IMR-90 (cell line): ENCODE measurements around the gene KMT2A. TPM values are rescaled to one million over a fixed set of nuclear protein-coding genes. Genes with fewer than 3 reads are reported as not detected.

Experiments
- ATAC-seq: fragments of 200-7000 bp; cut with Tn5 transposase; 2 replicates; pipeline ENCODE4 v1.9.1; 2020; ENCODE audit warnings: low read depth, mild to moderate bottlenecking, moderate library complexity
- BruUV-seq: library from RNA; stranded (reverse); fragments of 400-500 nt; replicated peaks from 2 replicates; lab custom pipeline; 2021; lab: Mats Ljungman, UMichigan
- CTCF ChIA-PET: fragments of 300-600 bp; formaldehyde crosslinking; extraction: SDS; loops from one replicate; lab custom pipeline; 2021; ENCODE audit warnings: antibody characterized with exemption; lab: Yijun Ruan, JAX
- POLR2A ChIA-PET: fragments of 300-600 bp; sonication (Branson Sonifier 250); formaldehyde crosslinking; loops from one replicate; lab custom pipeline; 2022; ENCODE audit warnings: antibody characterized with exemption; ENCODE audit not compliant: unreplicated experiment; lab: Charles Lee
- DNase-seq: peaks from one replicate; pipeline ENCODE4 v3.0.0; 2013
- H2AFZ ChIP-seq: replicated peaks from 2 replicates; pipeline ENCODE3; 2013; ENCODE audit warnings: low read length, mild to moderate bottlenecking; ENCODE audit not compliant: poor library complexity
- H2AK5ac ChIP-seq: 2 replicates; pipeline ENCODE4 v1.6.1; 2013; ENCODE audit warnings: low read depth, low read length, inconsistent platforms
- H2AK9ac ChIP-seq: replicated peaks from 2 replicates; pipeline ENCODE3; 2013; ENCODE audit warnings: mild to moderate bottlenecking, low read depth, low read length, moderate library complexity; ENCODE audit not compliant: poor library complexity
- H2BK120ac ChIP-seq: 2 replicates; pipeline ENCODE4 v1.6.1; 2013; ENCODE audit warnings: low read depth, low read length, inconsistent platforms
- H2BK15ac ChIP-seq: 3 replicates; pipeline ENCODE4 v1.6.1; 2013; ENCODE audit warnings: low read depth, low read length, inconsistent platforms
- H2BK20ac ChIP-seq: 2 replicates; pipeline ENCODE4 v1.6.1; 2013; ENCODE audit warnings: low read depth, mild to moderate bottlenecking, inconsistent platforms, low read length, moderate library complexity
- H2BK5ac ChIP-seq: 2 replicates; pipeline ENCODE4 v1.6.1; 2013; ENCODE audit warnings: mild to moderate bottlenecking, low read depth, low read length, inconsistent platforms; ENCODE audit not compliant: poor library complexity, severe bottlenecking
- H3K14ac ChIP-seq: replicated peaks from 2 replicates; pipeline ENCODE4 v1.6.1; 2013; ENCODE audit warnings: low read depth, low read length, inconsistent platforms
- H3K18ac ChIP-seq: 2 replicates; pipeline ENCODE4 v1.6.1; 2013; ENCODE audit warnings: low read depth, low read length, control low read depth
- H3K23ac ChIP-seq: 2 replicates; pipeline ENCODE4 v1.6.1; 2013; ENCODE audit warnings: low read depth, low read length, inconsistent platforms
- H3K27ac ChIP-seq: 2 replicates; pipeline ENCODE4 v1.5.1; 2013; ENCODE audit warnings: mild to moderate bottlenecking, control low read depth, low read length; ENCODE audit not compliant: insufficient read depth
- H3K27me3 ChIP-seq: 2 replicates; pipeline ENCODE4 v1.6.1; 2013; ENCODE audit warnings: low read length; ENCODE audit not compliant: control insufficient read depth, insufficient read depth
- H3K36me3 ChIP-seq: 2 replicates; pipeline ENCODE4 v1.6.1; 2013; ENCODE audit warnings: low read length, mixed read lengths; ENCODE audit not compliant: control insufficient read depth, insufficient read depth
- H3K4ac ChIP-seq: 2 replicates; pipeline ENCODE4 v1.6.1; 2013; ENCODE audit warnings: low read depth, low read length, inconsistent platforms
- H3K4me1 ChIP-seq: 2 replicates; pipeline ENCODE4 v1.6.1; 2013; ENCODE audit warnings: low read length, mixed read lengths; ENCODE audit not compliant: control insufficient read depth, insufficient read depth
- H3K4me2 ChIP-seq: 2 replicates; pipeline ENCODE4 v1.6.1; 2013; ENCODE audit warnings: low read depth, mild to moderate bottlenecking, control low read depth, low read length, moderate library complexity
- H3K4me3 ChIP-seq: 2 replicates; pipeline ENCODE4 v1.5.1; 2013; ENCODE audit warnings: low read depth, mild to moderate bottlenecking, control low read depth, low read length, moderate library complexity; ENCODE audit not compliant: insufficient read depth
- H3K56ac ChIP-seq: 2 replicates; pipeline ENCODE4 v1.6.1; 2013; ENCODE audit warnings: low read length, inconsistent platforms; ENCODE audit not compliant: insufficient read depth; ENCODE audit errors: extremely low read depth
- H3K79me1 ChIP-seq, 2 experiments: 2 replicates each; pipeline ENCODE4 v1.6.1; 2013; ENCODE audit warnings: low read length in 2 of 2, inconsistent platforms in 1 of 2, low read depth in 1 of 2
- H3K9ac ChIP-seq: 2 replicates; pipeline ENCODE4 v1.6.1; 2013; ENCODE audit warnings: low read depth, low read length, control low read depth
- H3K9me1 ChIP-seq: 2 replicates; pipeline ENCODE4 v1.6.1; 2013; ENCODE audit warnings: low read length, inconsistent platforms; ENCODE audit not compliant: insufficient read depth
- H3K9me3 ChIP-seq: 2 replicates; pipeline ENCODE4 v1.6.1; 2013; ENCODE audit warnings: low read length; ENCODE audit not compliant: control insufficient read depth, insufficient read depth
- H4K20me1 ChIP-seq: 2 replicates; pipeline ENCODE4 v1.6.1; 2013; ENCODE audit warnings: low read length, inconsistent platforms; ENCODE audit not compliant: insufficient read depth
- H4K5ac ChIP-seq: 2 replicates; pipeline ENCODE4 v1.6.1; 2013; ENCODE audit warnings: mild to moderate bottlenecking, low read depth, low read length, control low read depth
- H4K8ac ChIP-seq, 2 experiments: 2 replicates each; pipeline ENCODE4 v1.6.1; 2013; ENCODE audit warnings: low read depth in 2 of 2, low read length in 2 of 2, control low read depth in 1 of 2, inconsistent platforms in 1 of 2
- H4K91ac ChIP-seq: 2 replicates; pipeline ENCODE4 v1.6.1; 2013; ENCODE audit warnings: low read depth, low read length, inconsistent platforms; ENCODE audit not compliant: insufficient read depth
- BHLHE40 ChIP-seq: fragments of 150-350 bp; IDR thresholded peaks from 2 replicates; pipeline ENCODE4 v1.6.1; 2016; ENCODE audit warnings: mild to moderate bottlenecking, low read depth, low read length
- CEBPB ChIP-seq: IDR thresholded peaks from 2 replicates; pipeline ENCODE4 v1.6.1; 2012; ENCODE audit warnings: low read depth, low read length, improper control_type of control experiment
- CHD1 ChIP-seq: IDR thresholded peaks from 2 replicates; pipeline ENCODE4 v1.6.1; 2012; ENCODE audit warnings: low read depth, low read length, improper control_type of control experiment
- FOS ChIP-seq: fragments of 150-350 bp; IDR thresholded peaks from 2 replicates; pipeline ENCODE4 v1.6.1; 2016; ENCODE audit warnings: low read depth, low read length
- MAFK ChIP-seq: IDR thresholded peaks from 2 replicates; pipeline ENCODE4 v1.6.1; 2012; ENCODE audit warnings: low read depth, low read length, improper control_type of control experiment
- MAZ ChIP-seq: IDR thresholded peaks from 2 replicates; pipeline ENCODE4 v1.6.1; 2012; ENCODE audit warnings: low read depth, mild to moderate bottlenecking, low read length, improper control_type of control experiment, moderate library complexity, borderline replicate concordance
- MXI1 ChIP-seq: IDR thresholded peaks from 2 replicates; pipeline ENCODE4 v1.6.1; 2012; ENCODE audit warnings: low read depth, mild to moderate bottlenecking, low read length, moderate library complexity, borderline replicate concordance
- NFE2L2 ChIP-seq: fragments of 150-350 bp; IDR thresholded peaks from 2 replicates; pipeline ENCODE4 v1.6.1; 2016; ENCODE audit warnings: low read depth, mild to moderate bottlenecking, low read length
- POLR2A ChIP-seq: IDR thresholded peaks from 2 replicates; pipeline ENCODE4 v1.6.1; 2012; ENCODE audit warnings: mild to moderate bottlenecking, low read depth, low read length
- RAD21 ChIP-seq: IDR thresholded peaks from 2 replicates; pipeline ENCODE4 v1.6.1; 2012; ENCODE audit warnings: low read length, improper control_type of control experiment
- RCOR1 ChIP-seq: IDR thresholded peaks from 2 replicates; pipeline ENCODE4 v1.6.1; 2012; ENCODE audit warnings: mild to moderate bottlenecking, low read length, improper control_type of control experiment; ENCODE audit not compliant: insufficient replicate concordance
- RFX5 ChIP-seq: IDR thresholded peaks from 2 replicates; pipeline ENCODE4 v1.8.0; 2012; ENCODE audit warnings: low read depth, mild to moderate bottlenecking, low read length, moderate library complexity
- WGBS, 2 experiments: methylation state at CpG; one replicate each; pipeline versions ENCODE4 v1.1.5 to v1.1.7; 2013; ENCODE audit warnings: missing lambda C conversion rate in 2 of 2; ENCODE audit not compliant: insufficient read length in 1 of 2; ENCODE audit errors: extremely low coverage in 2 of 2; 5-methylcytosine and 5-hydroxymethylcytosine counted together
- dilution Hi-C: fragments of 300-500 bp; cut with HindIII; formaldehyde crosslinking; loops from one replicate; pipeline ENCODE4 v1.14.3; 2018; ENCODE audit warnings: low sequenced_read_pairs; ENCODE audit not compliant: unreplicated experiment
- in situ Hi-C: fragments of 300-500 bp; cut with MboI; formaldehyde crosslinking; loops from 3 replicates; pipeline ENCODE4 v1.14.3; 2019; ENCODE audit warnings: low sequenced_read_pairs, inconsistent platforms, mixed read lengths
- intact Hi-C: fragments of 100-400 bp; cut with micrococcal nuclease; formaldehyde crosslinking; loops from 2 replicates; pipeline ENCODE4 v1.10.0; 2022
- polyA plus RNA-seq, 3 experiments: library from polyadenylated mRNA; depleted of rRNA; stranded (reverse); fragments of >200 nt; gene quantifications; 2 replicates each; pipeline ENCODE4 v1.2.3, GENCODE V29; 2012; ENCODE audit warnings: low replicate concordance in 1 of 3
- total RNA-seq: library from RNA; depleted of rRNA; stranded (reverse); fragments of >200 nt; gene quantifications from 2 replicates; pipeline ENCODE4 v1.2.3, GENCODE V29; 2012
- TF ChIP-seq, protein P1 (sequence below): fragments of 150-350 bp; IDR thresholded peaks from 2 replicates; pipeline ENCODE4 v1.6.1; 2016; ENCODE audit warnings: low read depth, mild to moderate bottlenecking, low read length, moderate library complexity, borderline replicate concordance
- TF ChIP-seq, protein P2 (sequence below): conservative IDR thresholded peaks from 2 replicates; pipeline ENCODE4 v1.5.1; 2012; ENCODE audit warnings: mild to moderate bottlenecking, low read depth, low read length, improper control_type of control experiment
- TF ChIP-seq, protein P3 (sequence below): fragments of 150-350 bp; IDR thresholded peaks from 2 replicates; pipeline ENCODE4 v1.6.1; 2017; ENCODE audit warnings: mild to moderate bottlenecking, antibody characterized with exemption, low read length, low read depth

Gene KMT2A
- total and polyA plus RNA-seq, 2 of the 4 experiments (the other 2 are of a cell fraction) = 18.2 to 21.1 TPM

DNA sequence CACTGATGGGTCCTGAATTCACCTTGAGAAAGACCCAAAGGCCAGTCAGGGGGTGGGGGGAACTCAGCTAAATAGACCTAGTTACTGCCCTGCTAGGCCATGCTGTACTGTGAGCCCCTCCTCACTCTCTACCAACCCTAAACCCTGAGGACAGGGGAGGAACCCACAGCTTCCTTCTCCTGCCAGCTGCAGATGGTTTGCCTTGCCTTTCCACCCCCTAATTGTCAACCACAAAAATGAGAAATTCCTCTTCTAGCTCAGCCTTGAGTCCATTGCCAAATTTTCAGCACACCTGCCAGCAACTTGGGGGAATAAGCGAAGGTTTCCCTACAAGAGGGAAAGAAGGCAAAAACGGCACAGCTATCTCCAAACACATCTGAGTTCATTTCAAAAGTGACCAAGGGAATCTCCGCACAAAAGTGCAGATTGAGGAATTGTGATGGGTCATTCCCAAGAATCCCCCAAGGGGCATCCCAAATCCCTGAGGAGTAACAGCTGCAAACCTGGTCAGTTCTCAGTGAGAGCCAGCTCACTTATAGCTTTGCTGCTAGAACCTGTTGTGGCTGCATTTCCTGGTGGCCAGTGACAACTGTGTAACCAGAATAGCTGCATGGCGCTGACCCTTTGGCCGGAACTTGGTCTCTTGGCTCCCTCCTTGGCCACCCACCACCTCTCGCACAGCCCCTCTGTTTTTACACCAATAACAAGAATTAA lies 88.6 kb downstream of the KMT2A start:
- BruUV-seq = no TSS peak
- Histone ChIP-seq H2AFZ (no peak overlapping the region), H2BK15ac (no peak overlapping the region), H3K9me3 (no peaks in the 10 kb centered on the region), H4K20me1 (peaks cover 7% of the 10 kb centered on the region; the same call in 1 of the 2 replicates), H2BK5ac (no peak overlapping the region), H4K8ac (no peak overlapping the region), H3K9me1 (no peaks in the 10 kb centered on the region), H3K14ac (no peak overlapping the region), H3K4me3 (no peak overlapping the region), H3K9ac (no peak overlapping the region), H4K5ac (no peak overlapping the region), H3K27ac (no peak overlapping the region), H3K36me3 (peaks cover 39% of the 10 kb centered on the region), H3K23ac (no peak overlapping the region), H4K91ac (no peak overlapping the region), H2AK5ac (no peak overlapping the region), H2BK120ac (no peak overlapping the region), H2AK9ac (no peak overlapping the region), H3K4me2 (no peak overlapping the region), H3K56ac (no peak overlapping the region), H2BK20ac (no peak overlapping the region), H3K18ac (no peak overlapping the region), H3K27me3 (no peaks in the 10 kb centered on the region), H3K4me1 (peaks cover 2% of the 10 kb centered on the region; the same call in 1 of the 2 replicates), H3K79me1 (peaks cover 0 to 11% of the 10 kb centered on the region in 2 experiments; a peak in 3 of 4 replicates), H3K4ac (no peak overlapping the region)
- 100% methylated on average over 3 of the region's 6 CpGs; no CpG with 5 or more reads in 1 of the 2 experiments for WGBS, 2 experiments
- DNase-seq (no peak), ATAC-seq (no peak)
- dilution Hi-C loops (no loop called here), intact Hi-C loops (no loop called here), in situ Hi-C loops (no loop called here)
- CTCF ChIA-PET = interaction anchor here (0.6 to 1.1 kb wide), 3 partner anchors 9 to 122 kb away, joined by 3 read pairs; no protein-coding TSS in a partner anchor
- POLR2A ChIA-PET = interaction anchor here (0.5 kb wide), 1 partner anchor 465 kb away, joined by 4 read pairs; no protein-coding TSS in a partner anchor
- TF ChIP-seq, protein P1, sequence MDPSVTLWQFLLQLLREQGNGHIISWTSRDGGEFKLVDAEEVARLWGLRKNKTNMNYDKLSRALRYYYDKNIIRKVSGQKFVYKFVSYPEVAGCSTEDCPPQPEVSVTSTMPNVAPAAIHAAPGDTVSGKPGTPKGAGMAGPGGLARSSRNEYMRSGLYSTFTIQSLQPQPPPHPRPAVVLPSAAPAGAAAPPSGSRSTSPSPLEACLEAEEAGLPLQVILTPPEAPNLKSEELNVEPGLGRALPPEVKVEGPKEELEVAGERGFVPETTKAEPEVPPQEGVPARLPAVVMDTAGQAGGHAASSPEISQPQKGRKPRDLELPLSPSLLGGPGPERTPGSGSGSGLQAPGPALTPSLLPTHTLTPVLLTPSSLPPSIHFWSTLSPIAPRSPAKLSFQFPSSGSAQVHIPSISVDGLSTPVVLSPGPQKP = no peak
- TF ChIP-seq CEBPB (no peak), RFX5 (no peak), MXI1 (no peak), FOS (no peak), NFE2L2 (no peak), BHLHE40 (no peak), CHD1 (no peak), RAD21 (no peak), MAFK (no peak), POLR2A (no peak), RCOR1 (no peak), MAZ (no peak)
- TF ChIP-seq, protein P2, sequence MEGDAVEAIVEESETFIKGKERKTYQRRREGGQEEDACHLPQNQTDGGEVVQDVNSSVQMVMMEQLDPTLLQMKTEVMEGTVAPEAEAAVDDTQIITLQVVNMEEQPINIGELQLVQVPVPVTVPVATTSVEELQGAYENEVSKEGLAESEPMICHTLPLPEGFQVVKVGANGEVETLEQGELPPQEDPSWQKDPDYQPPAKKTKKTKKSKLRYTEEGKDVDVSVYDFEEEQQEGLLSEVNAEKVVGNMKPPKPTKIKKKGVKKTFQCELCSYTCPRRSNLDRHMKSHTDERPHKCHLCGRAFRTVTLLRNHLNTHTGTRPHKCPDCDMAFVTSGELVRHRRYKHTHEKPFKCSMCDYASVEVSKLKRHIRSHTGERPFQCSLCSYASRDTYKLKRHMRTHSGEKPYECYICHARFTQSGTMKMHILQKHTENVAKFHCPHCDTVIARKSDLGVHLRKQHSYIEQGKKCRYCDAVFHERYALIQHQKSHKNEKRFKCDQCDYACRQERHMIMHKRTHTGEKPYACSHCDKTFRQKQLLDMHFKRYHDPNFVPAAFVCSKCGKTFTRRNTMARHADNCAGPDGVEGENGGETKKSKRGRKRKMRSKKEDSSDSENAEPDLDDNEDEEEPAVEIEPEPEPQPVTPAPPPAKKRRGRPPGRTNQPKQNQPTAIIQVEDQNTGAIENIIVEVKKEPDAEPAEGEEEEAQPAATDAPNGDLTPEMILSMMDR = no peak
- TF ChIP-seq, protein P3, sequence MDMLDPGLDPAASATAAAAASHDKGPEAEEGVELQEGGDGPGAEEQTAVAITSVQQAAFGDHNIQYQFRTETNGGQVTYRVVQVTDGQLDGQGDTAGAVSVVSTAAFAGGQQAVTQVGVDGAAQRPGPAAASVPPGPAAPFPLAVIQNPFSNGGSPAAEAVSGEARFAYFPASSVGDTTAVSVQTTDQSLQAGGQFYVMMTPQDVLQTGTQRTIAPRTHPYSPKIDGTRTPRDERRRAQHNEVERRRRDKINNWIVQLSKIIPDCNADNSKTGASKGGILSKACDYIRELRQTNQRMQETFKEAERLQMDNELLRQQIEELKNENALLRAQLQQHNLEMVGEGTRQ = no peak
